CD14-positive monocyte (primary cell): ENCODE results near the gene KLC4. TPM values are rescaled to one million over a fixed set of nuclear protein-coding genes. Genes with fewer than 3 reads are reported as not detected.

Experiments used
- DNase-seq, 3 donors: peaks; one replicate each; pipeline ENCODE4 v3.0.0-alpha.2; 2011 to 2022
- H2AFZ ChIP-seq: 2 replicates; pipeline ENCODE4 v1.6.0; 2012; ENCODE audit warnings: mild to moderate bottlenecking, low read depth, low read length, inconsistent platforms; ENCODE audit not compliant: insufficient read depth, poor library complexity, severe bottlenecking
- H3K27ac ChIP-seq, 2 donors: 1 replicate in 1 of 2; 2 replicates in 1 of 2; pipeline ENCODE4 v1.5.1; 2012 to 2013; ENCODE audit warnings: low read length in 2 of 2, control low read depth in 1 of 2, inconsistent platforms in 1 of 2, low read depth in 1 of 2, mild to moderate bottlenecking in 1 of 2
- H3K27me3 ChIP-seq, 2 donors: one replicate each; pipeline versions ENCODE4 v1.6.0 to v1.6.1; 2011 to 2013; ENCODE audit warnings: low read length in 2 of 2; ENCODE audit not compliant: control insufficient read depth in 2 of 2, insufficient read depth in 2 of 2
- H3K36me3 ChIP-seq, 2 donors: replicated peaks in 1 of 2; 1 replicate in 1 of 2; 2 replicates in 1 of 2; pipeline versions ENCODE4 v1.5.1 to v1.6.1; 2012 to 2013; ENCODE audit warnings: low read length in 2 of 2, control low read depth in 1 of 2, inconsistent platforms in 1 of 2, mild to moderate bottlenecking in 1 of 2; ENCODE audit not compliant: insufficient read depth in 2 of 2, control insufficient read depth in 1 of 2
- H3K4me1 ChIP-seq, 2 donors: 1 replicate in 1 of 2; 2 replicates in 1 of 2; pipeline versions ENCODE4 v1.5.1 to v1.6.1; 2012 to 2013; ENCODE audit warnings: low read length in 2 of 2, control low read depth in 1 of 2, inconsistent platforms in 1 of 2, mild to moderate bottlenecking in 1 of 2, moderate library complexity in 1 of 2; ENCODE audit not compliant: insufficient read depth in 2 of 2, control insufficient read depth in 1 of 2
- H3K4me2 ChIP-seq: replicated peaks from 2 replicates; pipeline ENCODE3; 2012; ENCODE audit warnings: low read length, moderate library complexity, mild to moderate bottlenecking; ENCODE audit not compliant: poor library complexity, severe bottlenecking; ENCODE audit errors: extremely low read depth
- H3K4me3 ChIP-seq, 3 experiments: fragments of 200-600 bp in 1 of 3; sonication (generic) in 1 of 3; replicated peaks in 1 of 3; 1 replicate in 2 of 3; 2 replicates in 1 of 3; pipeline ENCODE4 v1.5.1; 2011 to 2013; ENCODE audit warnings: low read length in 3 of 3, mild to moderate bottlenecking in 3 of 3, control low read depth in 2 of 3, low read depth in 2 of 3, inconsistent platforms in 1 of 3, moderate library complexity in 1 of 3
- H3K79me2 ChIP-seq: 2 replicates; pipeline ENCODE4 v1.6.0; 2012; ENCODE audit warnings: mild to moderate bottlenecking, control low read depth, inconsistent platforms, low read length, moderate library complexity; ENCODE audit not compliant: insufficient read depth
- H3K9ac ChIP-seq: 2 replicates; pipeline ENCODE4 v1.6.0; 2017; ENCODE audit warnings: low read length, mild to moderate bottlenecking; ENCODE audit not compliant: insufficient read depth, poor library complexity, severe bottlenecking
- H3K9me3 ChIP-seq, 2 donors: replicated peaks in 1 of 2; 1 replicate in 1 of 2; 2 replicates in 1 of 2; pipeline versions ENCODE4 v1.5.1 to v1.6.1; 2012 to 2013; ENCODE audit warnings: low read length in 2 of 2, control low read depth in 1 of 2; ENCODE audit not compliant: control insufficient read depth in 1 of 2, insufficient read depth in 1 of 2
- H4K20me1 ChIP-seq: 2 replicates; pipeline ENCODE4 v1.6.0; 2012; ENCODE audit warnings: mild to moderate bottlenecking, low read length, control low read depth, moderate library complexity; ENCODE audit not compliant: insufficient read depth
- H3K27ac Mint-ChIP-seq, 7 donors: one replicate each; pipeline ENCODE4 v1.8.0; 2020; ENCODE audit warnings: mild to moderate bottlenecking in 7 of 7, mixed read lengths in 7 of 7, moderate library complexity in 6 of 7, inconsistent platforms in 2 of 7
- H3K27me3 Mint-ChIP-seq, 3 donors: one replicate each; pipeline ENCODE4 v1.8.0; 2021 to 2022; ENCODE audit warnings: low read depth in 3 of 3, mild to moderate bottlenecking in 3 of 3, mixed read lengths in 3 of 3, moderate library complexity in 3 of 3, inconsistent platforms in 1 of 3
- H3K36me3 Mint-ChIP-seq, 2 donors: one replicate each; pipeline ENCODE4 v1.8.0; 2020; ENCODE audit warnings: mixed read lengths in 2 of 2, inconsistent platforms in 1 of 2, mild to moderate bottlenecking in 1 of 2
- H3K4me1 Mint-ChIP-seq: one replicate; pipeline ENCODE4 v1.8.0; 2020; ENCODE audit warnings: mild to moderate bottlenecking, mixed read lengths
- H3K4me3 Mint-ChIP-seq, 2 donors: one replicate each; pipeline ENCODE4 v1.8.0; 2020; ENCODE audit warnings: mild to moderate bottlenecking in 2 of 2, mixed read lengths in 2 of 2, moderate library complexity in 1 of 2
- H3K9me3 Mint-ChIP-seq, 7 donors: one replicate each; pipeline ENCODE4 v1.8.0; 2020 to 2022; ENCODE audit warnings: mixed read lengths in 7 of 7, mild to moderate bottlenecking in 6 of 7, moderate library complexity in 6 of 7, inconsistent platforms in 2 of 7
- WGBS: methylation state at CpG from one replicate; pipeline ENCODE4 v1.1.5; 2013; ENCODE audit warnings: missing lambda C conversion rate; ENCODE audit not compliant: insufficient coverage; 5-methylcytosine and 5-hydroxymethylcytosine counted together
- intact Hi-C, 2 donors: fragments of 100-400 bp; cut with micrococcal nuclease; formaldehyde crosslinking; loops; one replicate each; pipeline versions ENCODE4 v1.15.0 to v1.15.1; 2023
- polyA plus RNA-seq, 3 donors: library from polyadenylated mRNA; depleted of rRNA in 1 of 3; unstranded in 2 of 3; stranded (reverse) in 1 of 3; fragments of 300-500 nt in 2 of 3; fragments of >200 nt in 1 of 3; fragmentation: Illumina TruSeq in 2 of 3; gene quantifications; 1 replicate in 2 of 3; 2 replicates in 1 of 3; pipeline ENCODE4 v1.2.3, GENCODE V29; 2012 to 2021
- TF ChIP-seq, protein P1 (sequence below): fragments of 200-600 bp; IDR thresholded peaks from one replicate; pipeline ENCODE4 v1.8.0; 2022; ENCODE audit warnings: antibody characterized with exemption, mild to moderate bottlenecking

KLC4 gene
- polyA plus RNA-seq, 3 donors, result 6.0 to 16.2 (median 6.1) TPM

DNA sequence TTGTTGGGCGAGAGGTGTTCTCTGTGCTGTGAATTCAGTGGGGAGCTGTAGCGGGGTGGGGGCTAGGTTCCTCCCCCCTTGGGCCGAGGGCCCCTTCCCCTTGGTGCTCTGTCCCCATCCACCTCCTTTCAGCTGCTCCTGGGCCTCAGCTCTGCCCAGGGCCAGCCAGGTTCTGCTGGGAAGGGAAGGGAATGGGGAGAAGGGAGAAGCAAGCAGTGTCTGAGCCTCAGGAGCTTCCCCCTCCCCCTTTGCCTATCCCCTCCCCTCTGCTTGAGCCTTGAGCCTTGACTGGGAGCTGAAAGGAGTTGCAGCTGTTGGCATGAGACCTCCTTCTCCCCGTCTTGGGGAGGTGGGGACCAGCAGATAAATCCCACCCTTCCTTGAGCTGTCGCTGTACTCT is 38.6 kb upstream of the KLC4 start:
- Histone ChIP-seq H3K27me3 (no peaks in the 10 kb centered on the region), H3K79me2 (peaks cover 55% of the 10 kb centered on the region), H2AFZ (peak overlapping the region; percentile 73), H3K4me1 (peaks cover 24 to 27% of the 10 kb centered on the region in 2 donors), H3K9me3 (no peaks in the 10 kb centered on the region), H4K20me1 (peaks cover 67% of the 10 kb centered on the region), H3K4me2 (peak overlapping the region; percentile 91), H3K4me3 (peak overlapping the region; percentile 89 to 99 (median 94)), H3K9ac (no peak overlapping the region), H3K27ac (peak overlapping the region; percentile 49 to 78), H3K36me3 (peaks cover 40 to 48% of the 10 kb centered on the region in 2 donors)
- Mint-ChIP-seq H3K27ac (peak overlapping the region in 5 of 7 donors; percentile 38 to 83 (median 75)), H3K4me3 (peak overlapping the region; percentile 84 to 96), H3K36me3 (peaks cover 39 to 61% of the 10 kb centered on the region in 2 donors), H3K27me3 (peaks cover 0 to 4% (median 0%) of the 10 kb centered on the region in 3 donors), H3K9me3 (no peaks in the 10 kb centered on the region), H3K4me1 (peaks cover 27% of the 10 kb centered on the region)
- TF ChIP-seq, protein P1, sequence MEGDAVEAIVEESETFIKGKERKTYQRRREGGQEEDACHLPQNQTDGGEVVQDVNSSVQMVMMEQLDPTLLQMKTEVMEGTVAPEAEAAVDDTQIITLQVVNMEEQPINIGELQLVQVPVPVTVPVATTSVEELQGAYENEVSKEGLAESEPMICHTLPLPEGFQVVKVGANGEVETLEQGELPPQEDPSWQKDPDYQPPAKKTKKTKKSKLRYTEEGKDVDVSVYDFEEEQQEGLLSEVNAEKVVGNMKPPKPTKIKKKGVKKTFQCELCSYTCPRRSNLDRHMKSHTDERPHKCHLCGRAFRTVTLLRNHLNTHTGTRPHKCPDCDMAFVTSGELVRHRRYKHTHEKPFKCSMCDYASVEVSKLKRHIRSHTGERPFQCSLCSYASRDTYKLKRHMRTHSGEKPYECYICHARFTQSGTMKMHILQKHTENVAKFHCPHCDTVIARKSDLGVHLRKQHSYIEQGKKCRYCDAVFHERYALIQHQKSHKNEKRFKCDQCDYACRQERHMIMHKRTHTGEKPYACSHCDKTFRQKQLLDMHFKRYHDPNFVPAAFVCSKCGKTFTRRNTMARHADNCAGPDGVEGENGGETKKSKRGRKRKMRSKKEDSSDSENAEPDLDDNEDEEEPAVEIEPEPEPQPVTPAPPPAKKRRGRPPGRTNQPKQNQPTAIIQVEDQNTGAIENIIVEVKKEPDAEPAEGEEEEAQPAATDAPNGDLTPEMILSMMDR, result no peak
- intact Hi-C loops, result no loop called here
- no CpG with 5 or more reads among the region's 5 CpGs for WGBS
- DNase-seq, result peak in 1 of 3 donors; percentile 3

DNA sequence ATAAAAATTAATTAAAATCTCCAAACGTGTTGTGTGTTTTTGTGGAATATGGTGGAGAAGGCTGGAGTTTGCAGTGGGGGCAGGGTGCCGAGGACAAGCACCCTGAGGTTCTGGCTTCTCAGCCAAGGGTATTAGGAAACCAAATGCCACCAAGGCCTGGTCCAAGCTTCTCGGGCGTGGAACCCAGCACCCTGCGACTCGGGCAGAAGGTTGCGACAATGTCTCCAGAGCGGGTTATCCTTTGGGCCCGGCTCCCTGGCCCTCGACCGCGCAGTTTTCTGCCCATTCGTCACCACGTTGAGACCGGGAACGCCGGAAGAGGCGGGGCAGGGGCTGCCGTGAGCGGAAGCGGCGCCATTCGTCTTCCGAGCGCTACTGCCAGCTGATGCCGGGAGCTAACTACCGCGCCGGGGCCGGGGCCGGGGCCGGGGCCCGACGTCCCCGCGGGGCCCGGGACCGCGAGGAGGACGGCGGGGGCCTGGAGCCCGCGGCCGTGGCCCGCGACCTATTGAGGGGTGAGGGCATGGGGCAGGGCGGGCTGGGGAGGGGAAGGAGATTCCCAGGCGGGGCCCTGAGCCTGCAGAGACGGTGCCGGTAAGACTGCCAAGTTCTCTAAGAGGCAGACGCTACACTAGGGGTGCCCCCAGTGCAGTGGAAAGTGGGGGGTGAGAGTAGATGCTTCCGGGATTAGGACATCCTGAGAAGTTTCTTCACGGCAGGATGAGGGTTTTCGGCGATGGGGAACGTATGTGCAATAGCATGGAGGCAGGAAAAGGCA is 38.0 kb upstream of the KLC4 start, which contains the start of gene RRP36:
TSS of gene RRP36 (plus strand) at position 354 of the 778 bp plus-strand sequence. CDS start at position 386, 32 bp downstream.
- peaks cover 61% of the 10 kb centered on the region for H4K20me1 ChIP-seq
- H3K27ac Mint-ChIP-seq, result peak within 1 kb of the TSS; percentile 83 to 95 (median 92)
- 2% methylated on average over 55 of the region's 56 CpGs for WGBS
- peaks cover 18 to 21% of the 10 kb centered on the region in 2 donors for H3K4me1 ChIP-seq
- H3K27me3 Mint-ChIP-seq, result peaks cover 0 to 4% (median 1%) of the 10 kb centered on the region in 3 donors
- intact Hi-C loops, result no loop called here
- H3K4me3 Mint-ChIP-seq, result peak within 1 kb of the TSS; percentile 96 to 100
- H3K9me3 ChIP-seq, result no peaks in the 10 kb centered on the region
- H3K4me1 Mint-ChIP-seq, result peaks cover 22% of the 10 kb centered on the region
- H3K36me3 Mint-ChIP-seq, result peaks cover 44 to 67% of the 10 kb centered on the region in 2 donors
- peak within 1 kb of the TSS; percentile 89 to 99 (median 94) for H3K4me3 ChIP-seq
- peaks cover 46 to 54% of the 10 kb centered on the region in 2 donors for H3K36me3 ChIP-seq
- peak within 1 kb of the TSS; percentile 68 for H3K9ac ChIP-seq
- peaks cover 50% of the 10 kb centered on the region for H3K79me2 ChIP-seq
- peak within 1 kb of the TSS; percentile 91 for H3K4me2 ChIP-seq
- peak; percentile 31 to 74 (median 64) for DNase-seq
- no peaks in the 10 kb centered on the region for H3K9me3 Mint-ChIP-seq
- peak within 1 kb of the TSS; percentile 73 for H2AFZ ChIP-seq
- TF ChIP-seq, protein P1, result no peak
- H3K27ac ChIP-seq, result peak within 1 kb of the TSS; percentile 49 to 78
- H3K27me3 ChIP-seq, result no peaks in the 10 kb centered on the region
